ENCODE data around the gene DNAH6.

The DNAH6 gene

GRCh38 chr2:84830095-84830494 is 313.8 kb downstream of the DNAH6 start:
- H3K27me3 ChIP-seq = no peaks in the 10 kb centered on the region
- no peaks in the 10 kb centered on the region for H3K36me3 ChIP-seq
- no peaks in the 10 kb centered on the region for H3K9me3 ChIP-seq
- no peak overlapping the region for H3K27ac ChIP-seq
- H3K4me3 ChIP-seq (ENCODE audit: low read depth in 1 of 2, low read length in 1 of 2) = no peak overlapping the region
- TF ChIP-seq, protein P1, sequence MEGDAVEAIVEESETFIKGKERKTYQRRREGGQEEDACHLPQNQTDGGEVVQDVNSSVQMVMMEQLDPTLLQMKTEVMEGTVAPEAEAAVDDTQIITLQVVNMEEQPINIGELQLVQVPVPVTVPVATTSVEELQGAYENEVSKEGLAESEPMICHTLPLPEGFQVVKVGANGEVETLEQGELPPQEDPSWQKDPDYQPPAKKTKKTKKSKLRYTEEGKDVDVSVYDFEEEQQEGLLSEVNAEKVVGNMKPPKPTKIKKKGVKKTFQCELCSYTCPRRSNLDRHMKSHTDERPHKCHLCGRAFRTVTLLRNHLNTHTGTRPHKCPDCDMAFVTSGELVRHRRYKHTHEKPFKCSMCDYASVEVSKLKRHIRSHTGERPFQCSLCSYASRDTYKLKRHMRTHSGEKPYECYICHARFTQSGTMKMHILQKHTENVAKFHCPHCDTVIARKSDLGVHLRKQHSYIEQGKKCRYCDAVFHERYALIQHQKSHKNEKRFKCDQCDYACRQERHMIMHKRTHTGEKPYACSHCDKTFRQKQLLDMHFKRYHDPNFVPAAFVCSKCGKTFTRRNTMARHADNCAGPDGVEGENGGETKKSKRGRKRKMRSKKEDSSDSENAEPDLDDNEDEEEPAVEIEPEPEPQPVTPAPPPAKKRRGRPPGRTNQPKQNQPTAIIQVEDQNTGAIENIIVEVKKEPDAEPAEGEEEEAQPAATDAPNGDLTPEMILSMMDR (IDR thresholded peaks at IDR 0.05) = no peak
- H3K4me1 ChIP-seq (ENCODE audit: control insufficient read depth in 1 of 2, insufficient read depth in 1 of 2, low read depth in 1 of 2, low read length in 1 of 2) = peaks cover 17 to 34% of the 10 kb centered on the region in 2 experiments

DNA sequence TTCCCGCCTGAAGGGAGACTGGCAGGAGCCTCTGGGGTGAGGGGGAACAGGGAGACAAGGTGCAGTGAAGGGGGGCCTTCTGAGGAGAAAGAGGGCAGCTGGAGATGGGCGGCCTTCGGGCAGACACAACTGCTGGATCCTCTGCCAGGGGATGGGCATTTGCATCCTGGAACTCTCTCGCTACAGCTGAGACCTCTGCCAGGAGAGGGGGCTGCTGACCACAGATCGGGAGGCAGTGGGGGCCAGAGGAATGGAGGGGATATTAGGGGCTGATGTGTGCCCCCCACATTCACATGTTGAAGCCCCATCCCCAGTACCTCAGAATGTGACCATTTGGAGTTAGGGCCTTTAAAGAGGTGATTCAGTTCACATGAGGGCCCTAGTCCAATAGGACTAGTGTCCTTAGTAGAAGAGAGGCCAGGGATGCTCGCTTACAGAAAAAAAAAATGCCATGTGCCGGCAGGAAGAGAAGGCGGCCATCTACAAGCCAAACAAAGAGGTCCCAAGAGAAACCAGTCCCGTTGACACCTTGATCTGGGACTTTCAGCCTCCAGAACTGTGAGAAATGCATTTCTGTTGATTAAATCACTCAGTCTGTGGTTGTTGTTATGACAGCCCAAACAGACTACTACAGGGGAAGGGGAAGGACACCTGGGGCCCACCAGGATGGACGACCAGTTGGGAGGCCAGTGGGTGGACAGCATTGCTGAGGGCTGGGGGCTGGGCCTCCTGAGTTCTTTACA is 314.6 kb downstream of the DNAH6 start:
- TF ChIP-seq, protein P1 (IDR thresholded peaks at IDR 0.05) = no peak
- Histone ChIP-seq H3K27ac (no peak overlapping the region), H3K4me3 (ENCODE audit: low read depth in 1 of 2, low read length in 1 of 2) (no peak overlapping the region), H3K27me3 (no peaks in the 10 kb centered on the region), H3K9me3 (no peaks in the 10 kb centered on the region), H3K4me1 (ENCODE audit: control insufficient read depth in 1 of 2, insufficient read depth in 1 of 2, low read depth in 1 of 2, low read length in 1 of 2) (peaks cover 17 to 34% of the 10 kb centered on the region in 2 experiments), H3K36me3 (no peaks in the 10 kb centered on the region)

DNA sequence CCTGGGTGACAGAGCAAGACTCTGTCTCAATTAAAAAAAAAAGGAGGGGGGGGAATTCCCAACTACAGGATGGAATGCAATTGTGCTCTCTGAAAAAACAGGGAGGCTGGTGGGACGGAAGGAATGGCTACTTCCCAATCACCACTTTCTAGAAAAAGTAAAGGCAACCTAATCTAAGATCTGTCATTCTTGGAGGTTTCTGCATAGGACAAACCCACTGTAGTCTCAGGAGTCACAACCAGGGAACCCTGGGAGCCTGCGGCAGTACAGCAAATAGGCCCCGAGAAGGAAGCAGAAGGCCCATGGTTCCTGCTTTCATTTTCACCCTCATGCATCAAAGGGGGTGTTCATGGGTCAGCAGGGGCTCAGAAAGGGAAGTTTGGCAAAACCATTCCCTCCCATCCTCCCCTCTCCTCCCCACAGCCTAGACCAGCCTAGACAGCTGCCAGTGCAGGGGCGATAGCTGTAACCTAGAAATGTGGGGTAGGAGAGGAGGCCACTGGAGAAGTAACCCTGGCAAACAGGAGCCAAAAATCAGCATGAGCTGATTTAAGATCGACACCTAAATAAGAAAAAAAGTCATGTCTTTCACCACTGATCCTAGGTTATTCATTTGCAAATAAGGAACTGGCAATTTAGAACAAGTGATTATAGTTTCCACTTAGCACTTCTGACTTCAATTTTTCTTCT is 316.6 kb downstream of the DNAH6 start:
- Histone ChIP-seq H3K4me3 (ENCODE audit: low read depth in 1 of 2, low read length in 1 of 2) (no peak overlapping the region), H3K4me1 (ENCODE audit: control insufficient read depth in 1 of 2, insufficient read depth in 1 of 2, low read depth in 1 of 2, low read length in 1 of 2) (peaks cover 17 to 34% of the 10 kb centered on the region in 2 experiments), H3K27ac (peak overlapping the region; percentile 43), H3K9me3 (no peaks in the 10 kb centered on the region), H3K36me3 (no peaks in the 10 kb centered on the region), H3K27me3 (no peaks in the 10 kb centered on the region)
- TF ChIP-seq, protein P1 (IDR thresholded peaks at IDR 0.05) = no peak

GRCh38 chr2:84833481-84834150 is 317.3 kb downstream of the DNAH6 start:
- TF ChIP-seq, protein P1 (IDR thresholded peaks at IDR 0.05) = no peak
- H3K27ac ChIP-seq = peak overlapping the region; percentile 43
- no peaks in the 10 kb centered on the region for H3K27me3 ChIP-seq
- H3K9me3 ChIP-seq = no peaks in the 10 kb centered on the region
- H3K4me1 ChIP-seq (ENCODE audit: control insufficient read depth in 1 of 2, insufficient read depth in 1 of 2, low read depth in 1 of 2, low read length in 1 of 2) = peaks cover 16 to 27% of the 10 kb centered on the region in 2 experiments
- H3K4me3 ChIP-seq (ENCODE audit: low read depth in 1 of 2, low read length in 1 of 2) = no peak overlapping the region
- no peaks in the 10 kb centered on the region for H3K36me3 ChIP-seq

DNA sequence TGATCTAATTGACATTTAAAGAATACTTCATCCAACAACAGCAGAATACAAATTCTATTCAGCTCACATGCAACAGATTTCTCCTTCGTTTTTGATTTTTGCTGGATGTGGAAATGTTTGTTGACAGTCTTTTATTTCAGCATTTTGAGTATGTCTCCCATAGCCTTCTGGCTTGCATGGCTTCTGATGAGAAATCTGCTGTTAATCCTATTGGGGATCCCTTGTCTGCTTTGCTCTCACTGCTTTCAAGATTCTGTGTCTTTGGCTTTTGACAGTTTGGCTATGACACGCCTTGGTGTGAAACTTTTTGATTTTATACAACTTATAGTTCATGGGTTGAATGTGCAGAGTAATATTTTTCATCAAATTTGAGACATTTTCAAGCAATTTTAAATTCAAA is 319.9 kb downstream of the DNAH6 start:
- no peaks in the 10 kb centered on the region for H3K9me3 ChIP-seq
- no peaks in the 10 kb centered on the region for H3K36me3 ChIP-seq
- peaks cover 0 to 10% of the 10 kb centered on the region in 2 experiments for H3K4me1 ChIP-seq (ENCODE audit: control insufficient read depth in 1 of 2, insufficient read depth in 1 of 2, low read depth in 1 of 2, low read length in 1 of 2)
- no peak overlapping the region for H3K4me3 ChIP-seq (ENCODE audit: low read depth in 1 of 2, low read length in 1 of 2)
- no peak overlapping the region for H3K27ac ChIP-seq
- H3K27me3 ChIP-seq = peaks cover 10% of the 10 kb centered on the region
- TF ChIP-seq, protein P1 (IDR thresholded peaks at IDR 0.05) = no peak
